HEK293 (cell line): ENCODE measurements around the gene NUDCD3.

ENCODE experiments used
- CTCF ChIA-PET: fragments of 350-600 bp; formaldehyde crosslinking; extraction: SDS; loops from one replicate; lab custom pipeline; 2021; ENCODE audit warnings: antibody characterized with exemption; lab: Yijun Ruan, JAX
- POLR2A ChIA-PET: fragments of 300-600 bp; formaldehyde crosslinking; extraction: SDS; loops from one replicate; lab custom pipeline; 2020; ENCODE audit warnings: antibody characterized with exemption, inconsistent platforms; lab: Yijun Ruan, JAX
- H3K27ac ChIP-seq: fragments of 200-500 bp; sonication (Bioruptor generic); 2 replicates; pipeline ENCODE4 v1.5.1; 2014; ENCODE audit warnings: low read depth, low read length, control low read depth, inconsistent platforms; ENCODE audit errors: extremely low read depth
- H3K36me3 ChIP-seq, 2 experiments: fragments of 200-500 bp in 1 of 2; sonication (Bioruptor generic) in 1 of 2; 1 replicate in 1 of 2; 2 replicates in 1 of 2; pipeline ENCODE4 v1.5.1; 2014 to 2017; ENCODE audit warnings: inconsistent platforms in 2 of 2, low read length in 2 of 2; ENCODE audit not compliant: control insufficient read depth in 2 of 2, insufficient read depth in 1 of 2
- H3K4me1 ChIP-seq: fragments of 200-500 bp; sonication (Bioruptor generic); 2 replicates; pipeline ENCODE4 v1.5.1; 2014; ENCODE audit warnings: mild to moderate bottlenecking, low read length, inconsistent platforms; ENCODE audit not compliant: control insufficient read depth, insufficient read depth
- H3K4me3 ChIP-seq: 2 replicates; pipeline ENCODE4 v1.5.1; 2011; ENCODE audit warnings: low read depth, mild to moderate bottlenecking, control low read depth, low read length, moderate library complexity
- H3K9me3 ChIP-seq: fragments of 200-500 bp; sonication (Bioruptor generic); 2 replicates; pipeline ENCODE4 v1.5.1; 2014; ENCODE audit warnings: low read depth, low read length, inconsistent platforms; ENCODE audit not compliant: control insufficient read depth, insufficient read depth
- BCL11B ChIP-seq: fragments of 450-650 bp; formaldehyde crosslinking; IDR thresholded peaks from 2 replicates; pipeline ENCODE4 v1.5.1; 2016; ENCODE audit warnings: low read depth, missing biosample characterization, missing genetic modification characterization
- GLIS1 ChIP-seq: fragments of 450-650 bp; formaldehyde crosslinking; IDR thresholded peaks from 2 replicates; pipeline ENCODE4 v1.5.1; 2016; ENCODE audit warnings: missing biosample characterization, missing genetic modification characterization
- GLIS2 ChIP-seq: fragments of 450-650 bp; formaldehyde crosslinking; IDR thresholded peaks from 2 replicates; pipeline ENCODE4 v1.5.1; 2016; ENCODE audit warnings: missing biosample characterization, missing genetic modification characterization
- HOXA7 ChIP-seq: sonication (generic); formaldehyde crosslinking; IDR thresholded peaks from 2 replicates; pipeline ENCODE4 v1.8.1; 2022; ENCODE audit warnings: missing genetic modification reagents, borderline replicate concordance
- ZBTB11 ChIP-seq: fragments of 450-650 bp; formaldehyde crosslinking; conservative IDR thresholded peaks from 2 replicates; pipeline ENCODE4 v1.5.1; 2016; ENCODE audit warnings: low read depth, missing biosample characterization, missing genetic modification characterization
- ZBTB20 ChIP-seq: fragments of 450-650 bp; formaldehyde crosslinking; IDR thresholded peaks from 2 replicates; pipeline ENCODE4 v1.5.1; 2016; ENCODE audit warnings: missing biosample characterization, missing genetic modification characterization
- ZFP37 ChIP-seq: fragments of 450-650 bp; formaldehyde crosslinking; IDR thresholded peaks from 2 replicates; pipeline ENCODE4 v1.5.1; 2016; ENCODE audit warnings: missing biosample characterization, missing genetic modification characterization
- ZNF146 ChIP-seq: fragments of 450-650 bp; formaldehyde crosslinking; IDR thresholded peaks from 2 replicates; pipeline ENCODE4 v1.5.1; 2016; ENCODE audit warnings: missing biosample characterization, missing genetic modification characterization
- ZNF175 ChIP-seq: fragments of 450-650 bp; formaldehyde crosslinking; IDR thresholded peaks from 2 replicates; pipeline ENCODE4 v1.5.1; 2016; ENCODE audit warnings: missing biosample characterization, missing genetic modification characterization
- ZNF184 ChIP-seq: fragments of 450-650 bp; IDR thresholded peaks from 2 replicates; pipeline ENCODE4 v1.5.1; 2018; ENCODE audit warnings: missing biosample characterization, mild to moderate bottlenecking, missing genetic modification characterization
- ZNF19 ChIP-seq: fragments of 450-650 bp; formaldehyde crosslinking; IDR thresholded peaks from 2 replicates; pipeline ENCODE4; 2016; ENCODE audit warnings: missing biosample characterization, missing genetic modification characterization, low read depth
- ZNF214 ChIP-seq: fragments of 450-650 bp; formaldehyde crosslinking; IDR thresholded peaks from 2 replicates; pipeline ENCODE4 v1.5.1; 2017; ENCODE audit warnings: missing biosample characterization, mild to moderate bottlenecking, missing genetic modification characterization, borderline replicate concordance
- ZNF362 ChIP-seq: fragments of 450-650 bp; formaldehyde crosslinking; IDR thresholded peaks from 2 replicates; pipeline ENCODE4 v1.5.1; 2016; ENCODE audit warnings: missing biosample characterization, missing genetic modification characterization
- ZNF416 ChIP-seq: fragments of 450-650 bp; formaldehyde crosslinking; IDR thresholded peaks from 2 replicates; pipeline ENCODE4 v1.5.1; 2016; ENCODE audit warnings: missing biosample characterization, missing genetic modification characterization
- ZNF623 ChIP-seq: fragments of 450-650 bp; formaldehyde crosslinking; IDR thresholded peaks from 2 replicates; pipeline ENCODE4 v1.5.1; 2016; ENCODE audit warnings: missing biosample characterization, missing genetic modification characterization
- ZNF629 ChIP-seq: fragments of 450-650 bp; formaldehyde crosslinking; IDR thresholded peaks from 2 replicates; pipeline ENCODE4 v1.5.1; 2017; ENCODE audit warnings: missing biosample characterization, missing genetic modification characterization
- TF ChIP-seq, protein P1 (sequence below): fragments of 450-650 bp; formaldehyde crosslinking; IDR thresholded peaks from 2 replicates; pipeline ENCODE4 v1.5.1; 2016; ENCODE audit warnings: missing biosample characterization, missing genetic modification characterization, borderline replicate concordance
- TF ChIP-seq, protein P2 (sequence below): fragments of 450-650 bp; formaldehyde crosslinking; IDR thresholded peaks from 2 replicates; pipeline ENCODE4 v1.5.1; 2016; ENCODE audit warnings: missing biosample characterization, missing genetic modification characterization

The NUDCD3 gene

GRCh38 chr7:44471436-44471835 is 19.0 kb downstream of the NUDCD3 start:
- ChIA-PET POLR2A (no interaction called here), CTCF (interaction anchor here (0.7 to 1.9 kb wide), 2 partner anchors 230 to 407 kb away, joined by 3 to 5 read pairs; no protein-coding TSS in a partner anchor)
- peaks cover 32 to 59% of the 10 kb centered on the region in 2 experiments for H3K36me3 ChIP-seq
- no peak overlapping the region for H3K27ac ChIP-seq
- peaks cover 5% of the 10 kb centered on the region for H3K4me1 ChIP-seq
- TF ChIP-seq, protein P1, sequence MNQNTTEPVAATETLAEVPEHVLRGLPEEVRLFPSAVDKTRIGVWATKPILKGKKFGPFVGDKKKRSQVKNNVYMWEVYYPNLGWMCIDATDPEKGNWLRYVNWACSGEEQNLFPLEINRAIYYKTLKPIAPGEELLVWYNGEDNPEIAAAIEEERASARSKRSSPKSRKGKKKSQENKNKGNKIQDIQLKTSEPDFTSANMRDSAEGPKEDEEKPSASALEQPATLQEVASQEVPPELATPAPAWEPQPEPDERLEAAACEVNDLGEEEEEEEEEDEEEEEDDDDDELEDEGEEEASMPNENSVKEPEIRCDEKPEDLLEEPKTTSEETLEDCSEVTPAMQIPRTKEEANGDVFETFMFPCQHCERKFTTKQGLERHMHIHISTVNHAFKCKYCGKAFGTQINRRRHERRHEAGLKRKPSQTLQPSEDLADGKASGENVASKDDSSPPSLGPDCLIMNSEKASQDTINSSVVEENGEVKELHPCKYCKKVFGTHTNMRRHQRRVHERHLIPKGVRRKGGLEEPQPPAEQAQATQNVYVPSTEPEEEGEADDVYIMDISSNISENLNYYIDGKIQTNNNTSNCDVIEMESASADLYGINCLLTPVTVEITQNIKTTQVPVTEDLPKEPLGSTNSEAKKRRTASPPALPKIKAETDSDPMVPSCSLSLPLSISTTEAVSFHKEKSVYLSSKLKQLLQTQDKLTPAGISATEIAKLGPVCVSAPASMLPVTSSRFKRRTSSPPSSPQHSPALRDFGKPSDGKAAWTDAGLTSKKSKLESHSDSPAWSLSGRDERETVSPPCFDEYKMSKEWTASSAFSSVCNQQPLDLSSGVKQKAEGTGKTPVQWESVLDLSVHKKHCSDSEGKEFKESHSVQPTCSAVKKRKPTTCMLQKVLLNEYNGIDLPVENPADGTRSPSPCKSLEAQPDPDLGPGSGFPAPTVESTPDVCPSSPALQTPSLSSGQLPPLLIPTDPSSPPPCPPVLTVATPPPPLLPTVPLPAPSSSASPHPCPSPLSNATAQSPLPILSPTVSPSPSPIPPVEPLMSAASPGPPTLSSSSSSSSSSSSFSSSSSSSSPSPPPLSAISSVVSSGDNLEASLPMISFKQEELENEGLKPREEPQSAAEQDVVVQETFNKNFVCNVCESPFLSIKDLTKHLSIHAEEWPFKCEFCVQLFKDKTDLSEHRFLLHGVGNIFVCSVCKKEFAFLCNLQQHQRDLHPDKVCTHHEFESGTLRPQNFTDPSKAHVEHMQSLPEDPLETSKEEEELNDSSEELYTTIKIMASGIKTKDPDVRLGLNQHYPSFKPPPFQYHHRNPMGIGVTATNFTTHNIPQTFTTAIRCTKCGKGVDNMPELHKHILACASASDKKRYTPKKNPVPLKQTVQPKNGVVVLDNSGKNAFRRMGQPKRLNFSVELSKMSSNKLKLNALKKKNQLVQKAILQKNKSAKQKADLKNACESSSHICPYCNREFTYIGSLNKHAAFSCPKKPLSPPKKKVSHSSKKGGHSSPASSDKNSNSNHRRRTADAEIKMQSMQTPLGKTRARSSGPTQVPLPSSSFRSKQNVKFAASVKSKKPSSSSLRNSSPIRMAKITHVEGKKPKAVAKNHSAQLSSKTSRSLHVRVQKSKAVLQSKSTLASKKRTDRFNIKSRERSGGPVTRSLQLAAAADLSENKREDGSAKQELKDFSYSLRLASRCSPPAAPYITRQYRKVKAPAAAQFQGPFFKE (tag by site-specific recombination) = no peak
- TF ChIP-seq ZBTB20 = no peak
- TF ChIP-seq ZNF629 (tag by site-specific recombination) = no peak
- no peak for TF ChIP-seq ZBTB11 (tag by site-specific recombination)
- no peak for TF ChIP-seq ZNF146
- no peak for TF ChIP-seq ZNF416 (tag by site-specific recombination)
- TF ChIP-seq ZNF214 = no peak
- TF ChIP-seq, protein P2, sequence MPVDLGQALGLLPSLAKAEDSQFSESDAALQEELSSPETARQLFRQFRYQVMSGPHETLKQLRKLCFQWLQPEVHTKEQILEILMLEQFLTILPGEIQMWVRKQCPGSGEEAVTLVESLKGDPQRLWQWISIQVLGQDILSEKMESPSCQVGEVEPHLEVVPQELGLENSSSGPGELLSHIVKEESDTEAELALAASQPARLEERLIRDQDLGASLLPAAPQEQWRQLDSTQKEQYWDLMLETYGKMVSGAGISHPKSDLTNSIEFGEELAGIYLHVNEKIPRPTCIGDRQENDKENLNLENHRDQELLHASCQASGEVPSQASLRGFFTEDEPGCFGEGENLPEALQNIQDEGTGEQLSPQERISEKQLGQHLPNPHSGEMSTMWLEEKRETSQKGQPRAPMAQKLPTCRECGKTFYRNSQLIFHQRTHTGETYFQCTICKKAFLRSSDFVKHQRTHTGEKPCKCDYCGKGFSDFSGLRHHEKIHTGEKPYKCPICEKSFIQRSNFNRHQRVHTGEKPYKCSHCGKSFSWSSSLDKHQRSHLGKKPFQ (tag by site-specific recombination) = no peak
- TF ChIP-seq, all 188 proteins: peak for 0
- H3K4me3 ChIP-seq = no peak overlapping the region
- no peaks in the 10 kb centered on the region for H3K9me3 ChIP-seq

GRCh38 chr7:44470628-44471245 is 19.7 kb downstream of the NUDCD3 start:
- ChIA-PET CTCF (interaction anchor here (0.6 to 1.9 kb wide), 2 partner anchors 230 to 579 kb away, joined by 4 to 5 read pairs; no protein-coding TSS in a partner anchor), POLR2A (no interaction called here)
- H3K4me3 ChIP-seq = no peak overlapping the region
- peaks cover 5% of the 10 kb centered on the region for H3K4me1 ChIP-seq
- no peak for TF ChIP-seq HOXA7 (CRISPR knock-in tag)
- no peak overlapping the region for H3K27ac ChIP-seq
- peaks cover 27 to 56% of the 10 kb centered on the region in 2 experiments for H3K36me3 ChIP-seq
- no peaks in the 10 kb centered on the region for H3K9me3 ChIP-seq

DNA sequence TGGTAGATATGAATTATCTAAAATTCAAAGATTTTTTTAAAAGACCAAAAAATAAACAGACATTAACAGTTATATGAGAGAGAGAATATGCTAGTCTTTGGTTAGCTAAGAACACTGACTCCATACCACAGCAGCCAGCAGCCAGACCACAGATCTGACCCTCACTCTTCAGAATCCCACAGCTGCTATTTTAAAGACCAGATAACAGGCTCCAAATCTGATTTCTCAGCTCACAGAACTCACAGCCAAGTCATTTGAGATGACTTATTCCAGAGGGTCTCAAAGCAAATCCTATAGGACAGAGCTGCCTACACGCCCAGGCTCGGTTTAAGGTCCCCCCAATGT is 20.4 kb downstream of the NUDCD3 start:
- ChIA-PET POLR2A (no interaction called here), CTCF (interaction anchor here (0.6 to 1.0 kb wide), 3 partner anchors 54 to 229 kb away, joined by 3 to 5 read pairs (median 3); no protein-coding TSS in a partner anchor)
- no peaks in the 10 kb centered on the region for H3K9me3 ChIP-seq
- H3K27ac ChIP-seq = no peak overlapping the region
- H3K36me3 ChIP-seq = peaks cover 21 to 57% of the 10 kb centered on the region in 2 experiments
- no peak overlapping the region for H3K4me3 ChIP-seq
- peaks cover 5% of the 10 kb centered on the region for H3K4me1 ChIP-seq
- TF ChIP-seq ZNF19 (tag by site-specific recombination) (no peak), ZNF175 (tag by site-specific recombination) (no peak), ZFP37 (tag by site-specific recombination) (no peak), ZNF623 (tag by site-specific recombination) (no peak), BCL11B (tag by site-specific recombination) (no peak), GLIS2 (tag by site-specific recombination) (no peak), GLIS1 (no peak), ZNF184 (tag by site-specific recombination) (no peak), ZNF362 (tag by site-specific recombination) (no peak)
